DND-41 (cell line): Measurements from ENCODE around the gene EMCN.

ENCODE experiments used
- CTCF ChIP-seq: IDR thresholded peaks from 2 replicates; pipeline ENCODE4 v1.5.1; 2012; ENCODE audit warnings: borderline replicate concordance, low read length, moderate library complexity, mild to moderate bottlenecking; ENCODE audit not compliant: poor library complexity, severe bottlenecking; ENCODE audit errors: extremely low read depth
- EZH2 ChIP-seq: IDR thresholded peaks from 3 replicates; pipeline ENCODE4 v1.6.1; 2012; ENCODE audit warnings: borderline replicate concordance, low read depth, mild to moderate bottlenecking, moderate library complexity, low read length, inconsistent platforms; ENCODE audit not compliant: severe bottlenecking

- no peak for TF ChIP-seq CTCF
- no peak for TF ChIP-seq EZH2
Observed at GRCh38 chr4:100356172-100356571, 161.7 kb downstream of the EMCN start.
